HTR-8/SVneo (cell line): ENCODE measurements around the gene KLHL35.
"Not testable (repeated sequence)": the region's sequence is repeated elsewhere in the genome, so short reads cannot be mapped to it uniquely, and the experiment has no call there.

ENCODE experiments used
- DNase-seq: peaks from one replicate; pipeline ENCODE4 v3.0.0; 2011; ENCODE audit warnings: low spot score, mixed read lengths; ENCODE audit not compliant: insufficient read length
- FAIRE-seq: peaks from 2 replicates; lab custom pipeline; 2011; peaks lifted over from hg19 to GRCh38; lab: Jason Lieb, UNC

Gene KLHL35

GRCh38 chr11:75428989-75429640, 3.9 kb downstream of the KLHL35 start:
- DNase-seq (no peak), FAIRE-seq (peak; percentile 49)

- no peak for FAIRE-seq
- peak; percentile 90 for DNase-seq
Measured at GRCh38 chr11:75428281-75428724, 4.7 kb downstream of the KLHL35 start.

- FAIRE-seq = no peak
Measured at GRCh38 chr11:75427181-75427580, 5.8 kb downstream of the KLHL35 start.

GRCh38 chr11:75426720-75427086, 6.3 kb downstream of the KLHL35 start:
- no peak for FAIRE-seq
- no peak for DNase-seq

More at GRCh38 chr11:75427181-75427580, 5.8 kb downstream of the KLHL35 start:
- DNase-seq = no peak

- FAIRE-seq (no peak), DNase-seq (no peak)
Measured at GRCh38 chr11:75425422-75425821, 7.6 kb downstream of the KLHL35 start.

- DNase-seq = no peak
- no peak for FAIRE-seq
Measured at GRCh38 chr11:75424396-75424795, 8.6 kb downstream of the KLHL35 start.

- DNase-seq = no peak
- FAIRE-seq = no peak
Measured at GRCh38 chr11:75423721-75424120, 9.3 kb downstream of the KLHL35 start.

- FAIRE-seq (no peak), DNase-seq (no peak)
Measured at GRCh38 chr11:75422248-75423231, 10.5 kb downstream of the KLHL35 start.

- no peak for DNase-seq
- FAIRE-seq = no peak
Measured at GRCh38 chr11:75421902-75422247, 11.1 kb downstream of the KLHL35 start.

GRCh38 chr11:75421035-75421602, 11.9 kb downstream of the KLHL35 start:
- DNase-seq (no peak), FAIRE-seq (no peak)

- FAIRE-seq (no peak), DNase-seq (no peak)
Measured at GRCh38 chr11:75420224-75421034, 12.6 kb downstream of the KLHL35 start.

GRCh38 chr11:75413864-75414263, 19.1 kb downstream of the KLHL35 start:
- DNase-seq = no peak
- no peak for FAIRE-seq

GRCh38 chr11:75413146-75413545, 19.9 kb downstream of the KLHL35 start:
- FAIRE-seq, DNase-seq: not testable (repeated sequence)

GRCh38 chr11:75409971-75410370, 23.0 kb downstream of the KLHL35 start:
- not testable (repeated sequence) for DNase-seq, FAIRE-seq

- no peak for FAIRE-seq
Measured at GRCh38 chr11:75408957-75409219, 24.1 kb downstream of the KLHL35 start.

GRCh38 chr11:75406338-75406777, 26.6 kb downstream of the KLHL35 start:
- FAIRE-seq (no peak), DNase-seq (no peak)

More at GRCh38 chr11:75408957-75409219, 24.1 kb downstream of the KLHL35 start:
- DNase-seq = no peak

GRCh38 chr11:75403983-75404658, 28.9 kb downstream of the KLHL35 start:
- FAIRE-seq = no peak
- no peak for DNase-seq

GRCh38 chr11:75403037-75403436, 30.0 kb downstream of the KLHL35 start:
- DNase-seq (no peak), FAIRE-seq (no peak)

GRCh38 chr11:75402002-75402773, 30.8 kb downstream of the KLHL35 start:
- FAIRE-seq = no peak
- no peak for DNase-seq
